ENCODE measurements around the gene PTPRN2.
"Not testable (repeated sequence)": the region's sequence is repeated elsewhere in the genome, so short reads cannot be mapped to it uniquely, and the experiment has no call there.

PTPRN2 gene

DNA sequence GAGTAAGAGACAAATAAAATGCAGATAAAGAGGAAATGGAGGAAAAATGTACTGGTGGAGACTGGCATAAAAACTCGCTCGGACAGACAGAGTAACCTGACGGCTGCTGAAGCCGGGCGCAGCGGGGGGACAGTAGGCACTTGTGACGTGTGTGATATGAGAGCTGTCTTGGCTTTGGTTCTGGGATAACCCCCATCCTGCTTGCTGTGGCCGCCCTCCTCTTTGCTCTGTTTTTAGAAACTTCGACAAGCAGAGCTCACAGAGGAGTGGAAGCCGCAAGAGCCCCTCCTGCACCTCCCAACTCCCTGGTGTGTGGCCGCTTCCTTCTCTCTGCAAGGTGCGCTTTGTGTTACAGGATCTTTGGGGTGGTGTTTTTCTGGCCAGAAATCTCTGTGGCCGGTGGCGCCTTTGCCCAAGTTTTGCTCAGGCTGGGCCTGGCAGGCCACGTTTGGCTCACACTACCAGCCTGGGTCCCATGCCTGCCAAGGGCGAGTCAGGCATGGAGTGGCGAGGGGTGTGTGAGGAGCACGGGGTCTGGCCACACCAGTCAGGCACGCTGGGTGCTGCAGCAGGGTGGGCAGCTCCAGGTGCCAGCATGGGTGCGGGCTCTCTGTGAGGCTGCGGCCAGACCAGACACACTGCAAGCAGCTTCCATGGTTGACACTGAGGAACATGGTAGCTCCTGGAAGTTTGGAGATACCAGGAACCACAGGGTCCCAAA, 982.8 kb downstream of the PTPRN2 start:
- DNase-seq (ENCODE audit: insufficient read length, low spot score) = no peak
- FAIRE-seq = no peak
- no peak for TF ChIP-seq POLR2A (IDR thresholded peaks at IDR 0.05; ENCODE audit: low read depth, low read length)

GRCh38 chr7:157603716-157604115, 983.9 kb downstream of the PTPRN2 start:
- TF ChIP-seq POLR2A (IDR thresholded peaks at IDR 0.05; ENCODE audit: low read depth, low read length) = no peak
- no peak for FAIRE-seq
- DNase-seq (ENCODE audit: insufficient read length, low spot score) = no peak

GRCh38 chr7:157603005-157603404, 984.6 kb downstream of the PTPRN2 start:
- no peak for FAIRE-seq
- TF ChIP-seq POLR2A (IDR thresholded peaks at IDR 0.05; ENCODE audit: low read depth, low read length) = no peak
- no peak for DNase-seq (ENCODE audit: insufficient read length, low spot score)

GRCh38 chr7:157602581-157602980, 985.0 kb downstream of the PTPRN2 start:
- no peak for TF ChIP-seq POLR2A (IDR thresholded peaks at IDR 0.05; ENCODE audit: low read depth, low read length)
- no peak for FAIRE-seq
- DNase-seq (ENCODE audit: insufficient read length, low spot score) = no peak

DNA sequence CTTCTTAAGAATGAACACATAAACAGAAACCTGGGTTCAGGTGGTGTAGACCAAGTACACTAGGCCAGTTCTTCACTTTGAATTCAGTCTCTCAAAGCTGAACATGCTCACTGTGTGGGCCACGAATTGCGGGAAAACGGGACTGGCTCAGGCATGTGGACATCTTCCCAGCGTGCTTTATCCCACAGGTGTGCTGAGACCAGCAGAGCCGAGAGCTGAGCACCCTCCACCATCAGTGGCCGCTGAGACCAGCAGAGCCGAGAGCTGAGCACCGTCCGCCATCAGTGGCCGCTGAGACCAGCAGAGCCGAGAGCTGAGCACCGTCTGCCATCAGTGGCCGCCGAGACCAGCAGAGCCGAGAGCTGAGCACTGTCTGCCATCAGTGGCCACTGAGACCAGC, 985.5 kb downstream of the PTPRN2 start:
- no peak for TF ChIP-seq POLR2A (IDR thresholded peaks at IDR 0.05; ENCODE audit: low read depth, low read length)
- FAIRE-seq = no peak
- DNase-seq (ENCODE audit: insufficient read length, low spot score) = no peak

GRCh38 chr7:157601530-157601929, 986.1 kb downstream of the PTPRN2 start:
- no peak for TF ChIP-seq POLR2A (IDR thresholded peaks at IDR 0.05; ENCODE audit: low read depth, low read length)
- DNase-seq (ENCODE audit: insufficient read length, low spot score) (no peak), FAIRE-seq (no peak)

- no peak for TF ChIP-seq POLR2A (IDR thresholded peaks at IDR 0.05; ENCODE audit: low read depth, low read length)
- no peak for DNase-seq (ENCODE audit: insufficient read length, low spot score)
- no peak for FAIRE-seq
Observed at GRCh38 chr7:157599491-157599890, 988.1 kb downstream of the PTPRN2 start.

DNA sequence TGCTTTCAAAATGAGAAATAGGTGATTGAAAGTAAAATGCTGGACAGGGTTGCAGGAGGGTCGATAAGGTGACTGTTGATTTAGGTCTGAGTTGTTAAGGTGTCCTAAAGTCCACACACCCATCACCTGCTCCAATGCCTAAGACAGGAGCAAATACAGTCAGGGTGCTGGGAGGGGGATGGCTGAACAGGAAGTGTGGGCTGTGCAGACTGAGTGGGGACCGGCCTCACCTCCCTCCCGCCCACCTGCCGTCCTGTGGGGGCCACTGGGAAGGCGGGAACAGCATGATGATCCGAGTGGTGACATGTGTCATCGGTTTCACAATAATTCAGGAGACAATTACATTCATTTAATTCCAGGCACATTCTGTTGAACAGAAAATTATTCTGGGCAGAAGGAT, 990.1 kb downstream of the PTPRN2 start:
- no peak for DNase-seq (ENCODE audit: insufficient read length, low spot score)
- no peak for TF ChIP-seq POLR2A (IDR thresholded peaks at IDR 0.05; ENCODE audit: low read depth, low read length)

GRCh38 chr7:157596881-157597280, 990.7 kb downstream of the PTPRN2 start:
- no peak for DNase-seq (ENCODE audit: insufficient read length, low spot score)
- FAIRE-seq = no peak
- TF ChIP-seq POLR2A (IDR thresholded peaks at IDR 0.05; ENCODE audit: low read depth, low read length) = no peak

More for the DNA sequence above, 990.1 kb downstream of the PTPRN2 start:
- FAIRE-seq = no peak

- no peak for TF ChIP-seq POLR2A (IDR thresholded peaks at IDR 0.05; ENCODE audit: low read depth, low read length)
- no peak for FAIRE-seq
Observed at GRCh38 chr7:157596471-157596870, 991.2 kb downstream of the PTPRN2 start.

DNA sequence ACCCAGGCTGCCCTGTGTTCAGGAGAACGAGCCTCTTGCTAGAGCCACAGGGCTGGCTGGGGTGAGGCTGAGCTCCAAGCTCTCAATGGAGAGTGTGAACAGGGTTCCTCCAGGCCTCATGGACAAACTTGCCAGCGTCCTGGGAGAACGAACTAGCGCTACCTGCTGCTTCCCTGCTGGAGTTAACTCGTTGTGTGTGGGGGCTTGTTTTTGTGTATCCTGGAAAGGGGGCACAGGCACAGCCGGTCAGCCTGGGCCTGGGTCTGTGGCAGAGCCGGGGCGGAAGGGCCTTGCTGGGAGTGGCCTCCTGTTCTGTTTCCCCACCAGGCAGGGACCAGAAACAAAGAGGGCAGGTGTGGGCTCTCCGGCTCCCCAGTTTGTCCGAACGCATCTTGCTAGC, 991.6 kb downstream of the PTPRN2 start:
- FAIRE-seq = no peak

More at GRCh38 chr7:157596471-157596870, 991.2 kb downstream of the PTPRN2 start:
- no peak for DNase-seq (ENCODE audit: insufficient read length, low spot score)

DNA sequence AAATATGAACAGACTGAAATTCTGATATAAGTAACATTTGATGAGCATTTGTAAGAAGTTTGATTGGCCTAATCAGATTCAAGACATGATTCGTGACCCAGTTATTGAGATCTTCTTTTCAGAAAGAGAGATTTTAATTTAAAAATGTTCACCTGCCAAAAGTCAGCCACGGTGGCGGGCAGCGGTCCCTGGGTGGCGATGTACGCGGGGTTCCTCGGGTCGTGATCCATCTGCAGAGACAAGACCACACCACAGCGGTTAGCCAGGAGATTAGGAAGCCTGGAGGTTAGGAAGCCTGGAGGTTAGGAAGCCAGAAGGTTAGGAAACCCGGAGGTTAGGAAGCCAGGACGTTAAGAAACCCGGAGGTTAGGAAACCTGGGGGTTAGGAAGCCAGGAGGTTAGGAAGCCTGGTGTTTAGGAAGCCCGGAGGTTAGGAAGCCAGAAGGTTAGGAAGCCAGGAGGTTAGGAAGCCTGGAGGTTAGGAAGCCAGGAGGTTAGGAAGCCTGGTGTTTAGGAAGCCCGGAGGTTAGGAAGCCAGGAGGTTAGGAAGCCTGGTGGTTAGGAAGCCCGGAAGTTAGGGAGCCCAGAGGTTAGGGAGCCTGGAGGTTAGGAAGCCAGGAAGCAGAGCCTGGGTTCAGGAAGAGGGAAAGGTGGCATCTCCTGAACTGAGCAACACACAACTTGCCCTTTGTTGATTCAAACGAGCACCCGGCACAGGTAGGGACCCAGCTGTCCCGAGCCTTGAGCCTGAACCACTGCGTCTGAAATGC, 992.4 kb downstream of the PTPRN2 start:
- TF ChIP-seq POLR2A (IDR thresholded peaks at IDR 0.05; ENCODE audit: low read depth, low read length) = no peak
- no peak for FAIRE-seq

More for the DNA sequence above, 991.6 kb downstream of the PTPRN2 start:
- no peak for TF ChIP-seq POLR2A (IDR thresholded peaks at IDR 0.05; ENCODE audit: low read depth, low read length)
- DNase-seq (ENCODE audit: insufficient read length, low spot score) = no peak

GRCh38 chr7:157594306-157594705, 993.3 kb downstream of the PTPRN2 start:
- FAIRE-seq = no peak
- TF ChIP-seq POLR2A (IDR thresholded peaks at IDR 0.05; ENCODE audit: low read depth, low read length) = no peak
- no peak for DNase-seq (ENCODE audit: insufficient read length, low spot score)

More for the DNA sequence above, 992.4 kb downstream of the PTPRN2 start:
- DNase-seq (ENCODE audit: insufficient read length, low spot score) = no peak

DNA sequence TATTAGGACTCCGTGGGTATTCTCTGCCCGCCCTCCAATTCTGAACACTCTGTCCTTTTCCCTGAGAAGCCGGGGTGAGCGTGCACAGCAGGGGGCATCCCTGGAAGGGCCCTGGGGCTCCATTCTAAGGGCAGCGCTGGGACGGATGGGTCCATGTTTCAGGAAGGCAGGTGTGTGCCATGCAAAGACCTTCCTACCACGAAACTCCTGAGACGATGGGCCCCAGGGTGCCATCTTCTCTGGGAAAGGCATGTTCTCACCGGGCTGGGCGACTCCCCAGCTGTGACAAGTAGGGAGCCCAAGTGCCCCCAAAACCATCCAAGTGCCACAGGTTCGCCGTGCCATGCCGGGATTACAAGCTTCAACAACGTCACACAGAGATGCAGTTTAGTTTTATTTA, 994.1 kb downstream of the PTPRN2 start:
- FAIRE-seq (no peak), DNase-seq (ENCODE audit: insufficient read length, low spot score) (no peak)
- TF ChIP-seq POLR2A (IDR thresholded peaks at IDR 0.05; ENCODE audit: low read depth, low read length) = no peak

DNA sequence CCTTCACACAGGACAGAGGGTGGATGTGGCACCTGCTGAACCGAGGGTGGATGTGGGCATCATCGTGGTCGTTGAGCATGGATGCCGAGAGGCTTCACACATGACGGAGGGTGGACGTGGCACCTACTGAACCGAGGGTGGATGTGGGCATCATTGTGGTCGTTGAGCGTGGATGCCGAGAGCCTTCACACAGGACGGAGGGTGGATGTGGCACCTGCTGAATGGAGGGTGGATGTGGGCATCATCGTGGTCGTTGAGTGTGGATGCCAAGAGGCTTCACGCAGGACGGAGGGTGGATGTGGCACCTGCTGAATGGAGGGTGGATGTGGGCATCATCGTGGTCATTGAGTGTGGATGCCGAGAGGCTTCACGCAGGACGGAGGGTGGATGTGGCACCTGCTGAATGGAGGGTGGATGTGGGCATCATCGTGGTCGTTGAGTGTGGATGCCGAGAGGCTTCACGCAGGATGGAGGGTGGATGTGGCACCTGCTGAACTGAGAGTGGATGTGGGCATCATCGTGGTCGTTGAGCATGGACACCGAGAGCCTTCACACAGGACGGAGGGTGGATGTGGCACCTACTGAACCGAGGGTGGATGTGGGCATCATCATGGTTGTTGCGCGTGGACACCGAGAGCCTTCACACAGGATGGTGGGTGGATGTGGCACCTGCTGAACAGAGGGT, 994.8 kb downstream of the PTPRN2 start:
- FAIRE-seq; DNase-seq (ENCODE audit: insufficient read length, low spot score): not testable (repeated sequence)
